OCI-LY3 (cell line): ENCODE measurements around the gene RAD21L1.

ENCODE experiments used
- EZH2phosphoT487 ChIP-seq: fragments of 200-600 bp; shearing (Covaris generic); IDR thresholded peaks from 2 replicates; pipeline ENCODE4 v1.6.1; 2018; ENCODE audit warnings: antibody characterized with exemption, mixed run types, low read depth
- TF ChIP-seq, protein P1 (sequence below): fragments of 200-600, 300-600 bp; sonication (generic); IDR thresholded peaks from 2 replicates; pipeline ENCODE4 v1.5.1; 2014; ENCODE audit warnings: antibody characterized with exemption, low read length, low read depth

DNA sequence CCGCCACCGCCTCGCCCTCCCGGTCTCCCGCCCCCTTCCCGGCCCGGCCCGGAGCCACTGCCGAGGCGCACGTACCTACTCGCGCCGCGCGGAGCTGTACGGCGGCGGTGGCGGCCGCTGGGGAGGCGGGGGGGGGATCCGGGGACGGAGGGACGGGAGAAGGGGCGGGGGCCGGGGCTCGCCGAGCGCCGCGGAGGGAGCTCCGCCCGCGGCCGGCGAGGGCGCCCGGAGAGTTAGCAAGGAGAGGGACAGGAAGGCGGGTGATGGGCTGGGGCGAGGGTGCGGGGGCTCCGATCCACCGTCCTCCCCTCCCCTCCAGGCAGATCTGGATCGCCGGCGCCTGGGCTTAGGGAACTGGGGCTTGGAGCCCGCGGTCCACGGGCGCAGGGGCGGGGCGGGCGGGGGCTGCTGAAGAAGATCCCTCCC lies 40.5 kb upstream of the RAD21L1 start:
- TF ChIP-seq, protein P1, sequence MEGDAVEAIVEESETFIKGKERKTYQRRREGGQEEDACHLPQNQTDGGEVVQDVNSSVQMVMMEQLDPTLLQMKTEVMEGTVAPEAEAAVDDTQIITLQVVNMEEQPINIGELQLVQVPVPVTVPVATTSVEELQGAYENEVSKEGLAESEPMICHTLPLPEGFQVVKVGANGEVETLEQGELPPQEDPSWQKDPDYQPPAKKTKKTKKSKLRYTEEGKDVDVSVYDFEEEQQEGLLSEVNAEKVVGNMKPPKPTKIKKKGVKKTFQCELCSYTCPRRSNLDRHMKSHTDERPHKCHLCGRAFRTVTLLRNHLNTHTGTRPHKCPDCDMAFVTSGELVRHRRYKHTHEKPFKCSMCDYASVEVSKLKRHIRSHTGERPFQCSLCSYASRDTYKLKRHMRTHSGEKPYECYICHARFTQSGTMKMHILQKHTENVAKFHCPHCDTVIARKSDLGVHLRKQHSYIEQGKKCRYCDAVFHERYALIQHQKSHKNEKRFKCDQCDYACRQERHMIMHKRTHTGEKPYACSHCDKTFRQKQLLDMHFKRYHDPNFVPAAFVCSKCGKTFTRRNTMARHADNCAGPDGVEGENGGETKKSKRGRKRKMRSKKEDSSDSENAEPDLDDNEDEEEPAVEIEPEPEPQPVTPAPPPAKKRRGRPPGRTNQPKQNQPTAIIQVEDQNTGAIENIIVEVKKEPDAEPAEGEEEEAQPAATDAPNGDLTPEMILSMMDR: no peak
- TF ChIP-seq EZH2phosphoT487: no peak
